GM21737 (cell line): ENCODE data around the gene WNT3A.

Experiments
- ATAC-seq: cut with Tn5 transposase; IDR thresholded peaks from one replicate; pipeline ENCODE4 v1.9.1; 2021; ENCODE audit warnings: mild to moderate bottlenecking, moderate library complexity; ENCODE audit not compliant: unreplicated experiment

Gene WNT3A

GRCh38 chr1:228046421-228047182 is 39.8 kb downstream of the WNT3A start:
- no peak for ATAC-seq

- ATAC-seq: no peak
Measured at GRCh38 chr1:228047183-228047466, 40.3 kb downstream of the WNT3A start.

GRCh38 chr1:228048120-228048519 is 41.3 kb downstream of the WNT3A start:
- no peak for ATAC-seq

GRCh38 chr1:228048659-228049298 is 42.0 kb downstream of the WNT3A start:
- no peak for ATAC-seq

GRCh38 chr1:228050571-228051231 is 43.9 kb downstream of the WNT3A start:
- ATAC-seq: no peak

GRCh38 chr1:228058172-228058948 is 51.6 kb downstream of the WNT3A start:
- ATAC-seq: no peak

- ATAC-seq: no peak
Measured at GRCh38 chr1:228058949-228059633, 52.3 kb downstream of the WNT3A start.

GRCh38 chr1:228059634-228060457 is 53.0 kb downstream of the WNT3A start:
- ATAC-seq: no peak

- ATAC-seq: no peak
Measured at GRCh38 chr1:228060458-228061190, 53.8 kb downstream of the WNT3A start.

- no peak for ATAC-seq
Measured at GRCh38 chr1:228061411-228062084, 54.8 kb downstream of the WNT3A start.

GRCh38 chr1:228062085-228062791 is 55.4 kb downstream of the WNT3A start:
- no peak for ATAC-seq

- ATAC-seq: no peak
Measured at GRCh38 chr1:228062812-228063211, 56.0 kb downstream of the WNT3A start.

GRCh38 chr1:228063251-228064191 is 56.7 kb downstream of the WNT3A start:
- ATAC-seq: no peak

GRCh38 chr1:228064296-228064695 is 57.5 kb downstream of the WNT3A start:
- ATAC-seq: no peak

GRCh38 chr1:228064741-228065542 is 58.1 kb downstream of the WNT3A start:
- ATAC-seq: no peak
